ENCODE results near the gene TP53I11.

Gene TP53I11

DNA sequence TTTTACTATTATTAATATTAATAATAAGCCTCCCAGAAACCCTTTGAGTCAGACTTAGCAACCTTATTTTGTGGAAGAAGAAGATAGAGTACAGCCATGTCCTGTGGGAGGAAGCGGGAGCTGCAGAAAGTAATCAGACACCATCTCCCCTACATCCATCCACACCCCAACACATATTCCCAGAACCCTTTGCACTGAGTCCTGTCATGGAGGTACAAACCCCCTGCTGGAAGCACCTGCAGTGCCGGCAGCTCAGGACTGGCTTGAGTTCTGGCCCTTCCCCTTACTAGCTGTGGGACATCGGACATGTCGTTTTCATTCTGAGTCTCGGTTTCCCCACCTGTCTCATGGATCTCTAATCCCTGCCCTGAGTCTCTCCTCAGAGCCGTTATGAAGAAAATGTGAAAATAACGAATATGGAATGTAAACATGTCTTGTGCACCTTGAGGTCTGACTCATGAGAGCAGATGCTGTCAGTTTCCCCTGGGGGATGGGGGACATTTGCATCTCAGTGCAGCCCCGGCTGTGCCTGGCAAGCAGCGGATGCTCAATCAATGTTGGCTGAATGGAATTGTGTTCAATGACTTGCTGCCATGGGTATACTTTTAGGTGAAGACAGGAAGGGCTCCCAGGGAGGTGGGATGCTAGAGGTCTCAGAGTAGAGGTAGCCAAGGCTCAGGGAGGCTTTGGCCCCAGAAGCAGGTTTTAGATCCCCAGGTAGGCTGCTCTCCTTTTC lies 45.4 kb downstream of the TP53I11 start:
- no peak overlapping the region for H3K9ac ChIP-seq (ENCODE audit: low read depth, low read length)
- H3K4me3 ChIP-seq (ENCODE audit: low read length), result no peak overlapping the region
- H3K9me3 ChIP-seq (ENCODE audit: insufficient read depth, low read depth, low read length), result no peaks in the 10 kb centered on the region
- H3K4me1 ChIP-seq (ENCODE audit: insufficient read depth, low read length), result peaks cover 5% of the 10 kb centered on the region; the same call in 1 of the 2 replicates
- no peaks in the 10 kb centered on the region for H3K36me3 ChIP-seq (ENCODE audit: insufficient read depth, low read depth, low read length)
- no peaks in the 10 kb centered on the region for H3K27me3 ChIP-seq (ENCODE audit: insufficient read depth, low read length)
- H3K27ac ChIP-seq (ENCODE audit: low read length), result no peak overlapping the region

DNA sequence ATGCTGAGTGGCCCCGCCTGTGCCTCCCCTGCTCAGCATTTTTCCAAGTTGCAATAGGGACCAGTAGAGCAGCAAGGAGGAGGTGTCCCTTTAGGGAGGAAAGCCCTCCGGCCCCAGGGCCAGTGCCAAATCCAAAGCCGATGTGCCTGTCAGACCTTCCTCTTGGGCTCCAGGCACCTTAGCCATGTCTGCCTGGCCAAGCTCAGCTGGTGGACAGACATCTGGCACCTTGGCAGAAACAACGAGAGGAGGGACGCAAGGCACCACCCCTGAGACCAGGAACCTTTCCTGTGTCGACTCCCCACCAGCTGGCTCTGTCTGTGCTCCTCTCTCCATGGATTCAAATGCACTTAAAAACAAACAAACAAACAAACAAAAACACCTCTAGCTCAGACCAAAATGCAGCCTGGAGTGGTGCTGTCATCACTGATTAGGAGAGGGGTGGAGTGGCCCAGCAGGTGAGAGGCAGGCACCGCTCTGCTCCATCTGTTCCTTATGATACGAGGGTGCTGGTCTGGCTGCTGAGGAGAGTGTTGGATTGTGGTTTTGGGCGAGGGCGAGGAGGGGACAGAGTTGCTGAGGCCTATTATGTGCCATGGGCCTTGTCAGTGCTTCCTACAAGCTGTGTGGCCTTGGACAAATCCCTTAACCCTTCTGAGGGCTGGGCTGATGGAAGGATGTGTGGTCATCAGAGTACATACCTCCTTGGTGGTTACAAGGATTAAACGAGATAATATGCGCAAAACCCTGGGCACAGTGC lies 46.2 kb downstream of the TP53I11 start:
- no peak overlapping the region for H3K27ac ChIP-seq (ENCODE audit: low read length)
- H3K4me3 ChIP-seq (ENCODE audit: low read length), result no peak overlapping the region
- no peaks in the 10 kb centered on the region for H3K9me3 ChIP-seq (ENCODE audit: insufficient read depth, low read depth, low read length)
- no peaks in the 10 kb centered on the region for H3K27me3 ChIP-seq (ENCODE audit: insufficient read depth, low read length)
- peaks cover 5% of the 10 kb centered on the region; the same call in 1 of the 2 replicates for H3K4me1 ChIP-seq (ENCODE audit: insufficient read depth, low read length)
- H3K9ac ChIP-seq (ENCODE audit: low read depth, low read length), result no peak overlapping the region
- no peaks in the 10 kb centered on the region for H3K36me3 ChIP-seq (ENCODE audit: insufficient read depth, low read depth, low read length)

DNA sequence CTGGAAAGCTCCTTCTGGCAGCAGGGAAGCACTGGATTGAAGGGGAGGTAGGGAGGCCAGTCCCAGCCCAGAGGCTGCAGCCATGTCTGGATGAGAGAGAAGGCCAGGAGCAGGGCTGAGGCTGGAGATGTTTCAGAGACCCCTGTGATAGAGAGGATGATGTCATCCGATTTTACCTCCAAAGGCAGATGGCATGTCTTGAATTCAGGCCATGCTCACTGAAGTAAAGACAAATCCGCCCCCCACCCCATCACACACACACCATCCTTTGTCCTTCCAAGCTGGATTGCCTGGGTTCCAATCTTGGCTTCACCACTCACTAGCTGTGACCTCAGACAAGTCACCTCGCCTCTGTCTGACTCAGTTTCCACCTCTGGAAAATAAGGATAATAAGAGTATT lies 47.2 kb downstream of the TP53I11 start:
- Histone ChIP-seq H3K9ac (ENCODE audit: low read depth, low read length) (no peak overlapping the region), H3K4me1 (ENCODE audit: insufficient read depth, low read length) (peaks cover 5% of the 10 kb centered on the region; the same call in 1 of the 2 replicates), H3K4me3 (ENCODE audit: low read length) (no peak overlapping the region), H3K27me3 (ENCODE audit: insufficient read depth, low read length) (no peaks in the 10 kb centered on the region), H3K27ac (ENCODE audit: low read length) (no peak overlapping the region), H3K9me3 (ENCODE audit: insufficient read depth, low read depth, low read length) (peaks cover 5% of the 10 kb centered on the region; the same call in 1 of the 2 replicates), H3K36me3 (ENCODE audit: insufficient read depth, low read depth, low read length) (no peaks in the 10 kb centered on the region)

DNA sequence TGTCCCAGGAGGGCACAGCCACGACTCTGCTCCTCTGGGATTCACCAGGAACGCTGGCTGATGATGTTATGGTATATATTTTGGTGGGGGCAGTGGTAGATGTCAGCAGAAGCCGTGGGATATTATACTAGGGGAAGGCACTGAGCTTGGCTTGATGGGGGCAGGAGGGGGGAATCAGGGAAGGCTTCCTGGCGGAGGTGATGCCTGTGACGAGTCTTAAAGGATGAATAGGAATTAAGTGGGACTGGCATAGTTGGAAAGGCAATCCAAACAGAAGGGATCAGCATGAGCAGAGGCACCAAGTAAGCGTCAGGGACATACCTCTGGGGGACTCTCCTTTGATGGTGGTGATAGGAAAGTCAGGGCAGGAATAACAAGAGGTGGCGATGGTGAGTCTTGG lies 47.6 kb downstream of the TP53I11 start:
- H3K9ac ChIP-seq (ENCODE audit: low read depth, low read length), result no peak overlapping the region
- peaks cover 5% of the 10 kb centered on the region; the same call in 1 of the 2 replicates for H3K4me1 ChIP-seq (ENCODE audit: insufficient read depth, low read length)
- H3K36me3 ChIP-seq (ENCODE audit: insufficient read depth, low read depth, low read length), result no peaks in the 10 kb centered on the region
- H3K27ac ChIP-seq (ENCODE audit: low read length), result no peak overlapping the region
- peaks cover 8% of the 10 kb centered on the region; the same call in 1 of the 2 replicates for H3K9me3 ChIP-seq (ENCODE audit: insufficient read depth, low read depth, low read length)
- H3K27me3 ChIP-seq (ENCODE audit: insufficient read depth, low read length), result no peaks in the 10 kb centered on the region
- H3K4me3 ChIP-seq (ENCODE audit: low read length), result no peak overlapping the region

DNA sequence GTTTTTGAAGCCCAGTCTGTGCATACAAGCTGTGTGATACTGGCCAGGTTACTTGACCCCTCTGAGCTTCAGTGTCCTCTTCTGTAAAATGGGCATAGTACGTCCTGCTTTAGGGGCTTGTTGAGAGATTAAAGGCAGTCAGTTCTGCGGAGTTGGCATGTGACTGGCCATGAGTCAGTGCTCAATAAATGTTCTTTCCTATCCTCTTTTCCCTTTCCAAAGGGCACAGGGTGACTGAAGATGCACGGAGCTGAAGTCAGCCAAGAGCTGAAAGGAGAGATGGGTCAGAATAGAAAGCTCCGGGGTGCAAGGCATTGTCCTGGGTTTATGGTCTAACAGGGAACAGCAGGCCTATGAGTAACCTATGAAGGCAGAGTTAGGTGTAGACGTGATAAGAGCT lies 48.9 kb downstream of the TP53I11 start:
- Histone ChIP-seq H3K4me1 (ENCODE audit: insufficient read depth, low read length) (peaks cover 5% of the 10 kb centered on the region; the same call in 1 of the 2 replicates), H3K27ac (ENCODE audit: low read length) (no peak overlapping the region), H3K27me3 (ENCODE audit: insufficient read depth, low read length) (no peaks in the 10 kb centered on the region), H3K9me3 (ENCODE audit: insufficient read depth, low read depth, low read length) (peaks cover 8% of the 10 kb centered on the region; the same call in 1 of the 2 replicates), H3K9ac (ENCODE audit: low read depth, low read length) (no peak overlapping the region), H3K36me3 (ENCODE audit: insufficient read depth, low read depth, low read length) (no peaks in the 10 kb centered on the region), H3K4me3 (ENCODE audit: low read length) (no peak overlapping the region)

DNA sequence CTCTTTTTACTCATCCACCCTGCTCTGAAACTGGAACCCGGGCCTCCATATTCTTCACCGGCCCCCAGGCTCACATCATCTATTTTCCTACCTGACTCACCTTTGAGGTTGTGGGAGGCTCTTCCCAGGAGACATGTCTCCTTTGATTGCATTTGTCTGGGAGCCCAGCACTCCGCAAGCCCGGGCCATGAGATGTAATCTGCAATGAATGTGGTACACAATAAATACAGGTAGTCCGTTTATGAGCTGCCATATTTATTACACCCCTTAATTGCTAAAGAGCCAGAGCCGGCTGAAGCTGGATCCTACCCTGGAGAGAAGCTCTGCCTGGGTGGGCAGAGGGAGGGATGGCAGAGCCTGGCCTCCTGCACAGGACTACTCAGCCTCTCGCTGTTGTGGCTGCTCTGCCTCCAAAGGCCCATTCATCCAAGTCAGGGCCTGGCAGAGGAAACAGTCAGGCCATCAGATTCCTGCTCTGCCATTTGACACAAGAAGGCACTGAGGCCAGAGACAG lies 49.5 kb downstream of the TP53I11 start:
- no peak overlapping the region for H3K9ac ChIP-seq (ENCODE audit: low read depth, low read length)
- H3K27me3 ChIP-seq (ENCODE audit: insufficient read depth, low read length), result no peaks in the 10 kb centered on the region
- H3K9me3 ChIP-seq (ENCODE audit: insufficient read depth, low read depth, low read length), result peaks cover 8% of the 10 kb centered on the region; the same call in 1 of the 2 replicates
- no peak overlapping the region for H3K4me3 ChIP-seq (ENCODE audit: low read length)
- H3K36me3 ChIP-seq (ENCODE audit: insufficient read depth, low read depth, low read length), result no peaks in the 10 kb centered on the region
- H3K4me1 ChIP-seq (ENCODE audit: insufficient read depth, low read length), result peaks cover 5% of the 10 kb centered on the region; the same call in 1 of the 2 replicates
- no peak overlapping the region for H3K27ac ChIP-seq (ENCODE audit: low read length)

DNA sequence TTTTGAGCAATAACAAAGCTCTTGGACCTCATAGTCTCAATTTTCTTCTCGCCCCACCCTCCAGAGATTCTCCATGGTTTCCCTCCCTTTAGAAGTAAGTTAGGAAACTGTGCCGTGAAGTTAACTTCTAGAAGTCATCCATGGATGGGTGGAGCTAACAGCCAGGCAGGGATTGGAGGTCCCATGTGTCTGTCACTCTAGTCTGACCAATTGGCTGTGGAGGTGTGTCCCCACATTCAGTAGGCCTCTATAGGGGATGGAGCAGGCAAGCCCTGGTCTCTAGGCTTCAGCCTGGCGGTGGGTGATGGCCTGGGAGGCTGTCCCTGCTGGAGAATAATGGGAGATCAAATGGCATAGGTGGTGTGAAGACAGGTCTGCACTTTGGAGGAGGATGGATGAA lies 50.7 kb downstream of the TP53I11 start:
- H3K36me3 ChIP-seq (ENCODE audit: insufficient read depth, low read depth, low read length), result no peaks in the 10 kb centered on the region
- no peak overlapping the region for H3K27ac ChIP-seq (ENCODE audit: low read length)
- no peak overlapping the region for H3K4me3 ChIP-seq (ENCODE audit: low read length)
- H3K9ac ChIP-seq (ENCODE audit: low read depth, low read length), result no peak overlapping the region
- peaks cover 8% of the 10 kb centered on the region; the same call in 1 of the 2 replicates for H3K9me3 ChIP-seq (ENCODE audit: insufficient read depth, low read depth, low read length)
- no peaks in the 10 kb centered on the region for H3K27me3 ChIP-seq (ENCODE audit: insufficient read depth, low read length)
- H3K4me1 ChIP-seq (ENCODE audit: insufficient read depth, low read length), result no peaks in the 10 kb centered on the region

DNA sequence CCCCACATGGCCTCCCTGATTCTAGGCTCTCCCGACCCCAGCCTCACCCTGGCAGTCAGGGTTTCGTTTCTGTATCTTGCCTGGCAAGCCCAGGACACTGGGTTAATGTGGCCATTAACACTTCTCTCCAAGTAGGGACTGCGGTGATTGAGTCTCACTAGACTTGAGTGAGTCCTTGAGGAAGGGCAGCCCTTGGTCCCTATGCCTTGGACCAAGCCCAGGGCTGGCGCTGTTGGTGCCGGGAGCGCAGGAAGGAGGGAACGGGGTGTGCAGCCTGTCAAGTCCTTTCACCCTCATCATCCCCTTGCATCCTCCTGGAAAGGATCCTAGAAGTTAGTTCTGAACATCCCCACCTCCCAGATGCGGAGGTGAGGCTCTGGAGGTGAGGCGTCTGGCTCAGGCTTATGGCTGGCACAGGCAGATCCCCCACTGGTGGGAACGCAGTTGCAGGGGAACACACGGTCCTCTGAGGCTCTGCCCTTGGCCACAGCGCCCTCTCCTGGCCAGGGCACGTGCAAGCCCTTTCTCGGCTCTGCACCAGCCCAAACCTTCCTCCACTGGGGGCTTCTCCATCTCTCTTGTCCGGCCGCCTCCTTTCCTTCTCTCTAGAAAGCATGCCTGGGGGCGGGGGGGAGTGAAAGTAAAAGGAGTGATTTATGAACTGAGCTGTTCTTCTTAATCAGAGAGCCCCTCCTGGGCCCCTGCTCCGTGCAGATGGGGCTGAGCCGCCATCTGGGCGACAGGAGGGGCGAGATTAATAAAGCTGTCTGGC lies 56.7 kb downstream of the TP53I11 start:
- Histone ChIP-seq H3K9me3 (ENCODE audit: insufficient read depth, low read depth, low read length) (peaks cover 8% of the 10 kb centered on the region; the same call in 1 of the 2 replicates), H3K4me3 (ENCODE audit: low read length) (no peak overlapping the region), H3K36me3 (ENCODE audit: insufficient read depth, low read depth, low read length) (no peaks in the 10 kb centered on the region), H3K4me1 (ENCODE audit: insufficient read depth, low read length) (peaks cover 10% of the 10 kb centered on the region), H3K9ac (ENCODE audit: low read depth, low read length) (no peak overlapping the region), H3K27me3 (ENCODE audit: insufficient read depth, low read length) (peaks cover 6% of the 10 kb centered on the region; the same call in 1 of the 2 replicates), H3K27ac (ENCODE audit: low read length) (no peak overlapping the region)

DNA sequence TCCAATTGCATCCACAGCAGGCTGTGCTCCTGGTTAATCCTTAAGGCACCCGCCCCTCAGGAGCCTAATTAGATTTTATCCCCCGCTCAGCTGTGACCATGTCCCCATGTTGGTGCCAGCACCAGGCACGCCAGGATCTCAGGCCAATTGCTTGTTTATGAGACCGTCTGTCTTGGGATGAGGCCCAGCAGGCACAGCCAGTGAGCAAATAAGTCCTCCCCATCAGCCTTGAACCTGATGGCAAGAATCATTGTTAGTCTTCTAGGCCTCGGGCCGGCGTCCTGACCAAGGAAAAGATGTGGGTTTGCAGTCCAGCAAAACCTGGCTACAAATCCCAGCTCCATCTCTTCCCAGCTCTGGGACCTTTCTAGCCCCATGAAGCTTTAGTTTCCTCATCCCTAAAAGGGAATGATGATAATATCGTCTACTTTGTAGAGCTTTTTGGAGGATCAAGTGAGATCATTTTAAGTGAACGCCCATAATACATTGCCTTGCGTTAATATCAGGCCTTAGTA lies 57.3 kb downstream of the TP53I11 start:
- H3K36me3 ChIP-seq (ENCODE audit: insufficient read depth, low read depth, low read length), result no peaks in the 10 kb centered on the region
- H3K9me3 ChIP-seq (ENCODE audit: insufficient read depth, low read depth, low read length), result peaks cover 2% of the 10 kb centered on the region; the same call in 1 of the 2 replicates
- no peak overlapping the region for H3K27ac ChIP-seq (ENCODE audit: low read length)
- H3K9ac ChIP-seq (ENCODE audit: low read depth, low read length), result no peak overlapping the region
- H3K4me1 ChIP-seq (ENCODE audit: insufficient read depth, low read length), result peaks cover 10% of the 10 kb centered on the region
- H3K27me3 ChIP-seq (ENCODE audit: insufficient read depth, low read length), result peaks cover 6% of the 10 kb centered on the region; the same call in 1 of the 2 replicates
- no peak overlapping the region for H3K4me3 ChIP-seq (ENCODE audit: low read length)

DNA sequence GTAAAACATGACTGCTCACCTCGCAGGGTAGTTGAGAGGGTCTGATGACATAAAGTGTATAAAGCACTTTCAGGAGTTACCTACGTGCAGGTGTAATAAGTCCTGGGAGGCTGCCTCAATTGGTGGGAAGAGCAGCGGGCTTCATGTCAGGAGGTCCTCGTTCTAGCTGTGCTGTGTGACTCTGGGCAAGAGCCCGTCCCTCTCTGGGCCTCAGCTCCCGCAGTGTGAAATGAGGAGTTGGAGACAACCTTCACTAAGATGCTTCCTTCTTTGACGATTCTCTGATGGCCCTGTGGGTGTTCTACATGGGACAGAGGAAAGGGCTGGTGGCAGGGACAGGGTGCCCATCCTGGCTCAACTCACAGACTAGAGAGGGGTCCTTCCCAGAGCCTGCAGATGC lies 57.8 kb downstream of the TP53I11 start:
- Histone ChIP-seq H3K36me3 (ENCODE audit: insufficient read depth, low read depth, low read length) (no peaks in the 10 kb centered on the region), H3K9ac (ENCODE audit: low read depth, low read length) (no peak overlapping the region), H3K4me3 (ENCODE audit: low read length) (no peak overlapping the region), H3K9me3 (ENCODE audit: insufficient read depth, low read depth, low read length) (no peaks in the 10 kb centered on the region), H3K27me3 (ENCODE audit: insufficient read depth, low read length) (peaks cover 6% of the 10 kb centered on the region; the same call in 1 of the 2 replicates), H3K4me1 (ENCODE audit: insufficient read depth, low read length) (peaks cover 13% of the 10 kb centered on the region), H3K27ac (ENCODE audit: low read length) (no peak overlapping the region)

DNA sequence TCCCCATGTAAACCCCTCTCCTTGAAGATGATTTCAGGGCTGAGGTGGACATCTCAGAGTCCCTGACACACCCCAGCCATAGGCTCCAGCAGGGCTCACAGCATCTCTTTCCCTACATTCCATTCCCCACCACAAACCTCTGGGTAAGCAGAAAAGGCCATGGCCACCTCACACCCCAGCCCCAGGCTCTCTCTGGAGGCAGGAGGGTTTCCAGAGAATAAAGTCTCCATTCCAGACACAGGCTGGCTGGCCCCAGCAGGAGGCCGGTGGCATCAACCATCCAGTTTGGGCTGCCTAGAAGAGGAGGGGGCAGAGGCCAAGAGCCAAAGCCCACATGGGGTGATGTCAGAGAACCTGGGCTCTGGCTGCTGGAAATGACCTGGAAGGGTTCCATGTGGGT lies 61.4 kb downstream of the TP53I11 start:
- Histone ChIP-seq H3K9ac (ENCODE audit: low read depth, low read length) (no peak overlapping the region), H3K27me3 (ENCODE audit: insufficient read depth, low read length) (peaks cover 6% of the 10 kb centered on the region; the same call in 1 of the 2 replicates), H3K36me3 (ENCODE audit: insufficient read depth, low read depth, low read length) (no peaks in the 10 kb centered on the region), H3K4me1 (ENCODE audit: insufficient read depth, low read length) (peaks cover 38% of the 10 kb centered on the region), H3K27ac (ENCODE audit: low read length) (no peak overlapping the region), H3K9me3 (ENCODE audit: insufficient read depth, low read depth, low read length) (no peaks in the 10 kb centered on the region), H3K4me3 (ENCODE audit: low read length) (no peak overlapping the region)
